NCI-H1694 treated with DMSO at 0.1 percent for 48 hours (cell line): Measurements from ENCODE around the gene DHX34.
"Not testable (repeated sequence)": the region's sequence is repeated elsewhere in the genome, so short reads cannot be mapped to it uniquely, and the experiment has no call there.

Source experiments
- DNase-seq: peaks from one replicate; lab custom pipeline; 2025; lab: John Stamatoyannopoulos, UW

Gene DHX34

DNA sequence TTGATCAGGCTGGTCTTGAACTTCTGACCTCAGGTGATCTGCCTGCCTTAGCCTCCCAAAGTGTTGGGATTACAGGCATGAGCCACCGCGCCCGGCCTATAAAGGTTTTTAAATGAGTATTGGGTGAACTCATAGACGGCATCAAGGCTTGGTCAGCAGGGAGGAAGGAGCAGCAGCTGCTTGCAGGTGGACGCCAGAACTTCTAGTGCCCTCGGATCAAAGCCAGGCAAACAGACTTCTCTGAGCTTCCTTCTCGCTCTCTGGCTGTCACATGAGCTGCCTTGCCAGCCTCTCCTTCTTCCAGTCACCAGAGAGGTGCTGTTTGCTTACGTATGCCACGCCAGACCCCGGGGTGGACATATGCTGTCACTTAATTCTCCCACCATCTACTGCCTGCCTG, 16.3 kb downstream of the DHX34 start:
- not testable (repeated sequence) for DNase-seq

GRCh38 chr19:47370045-47370611, 21.0 kb downstream of the DHX34 start:
- DNase-seq: no peak

DNA sequence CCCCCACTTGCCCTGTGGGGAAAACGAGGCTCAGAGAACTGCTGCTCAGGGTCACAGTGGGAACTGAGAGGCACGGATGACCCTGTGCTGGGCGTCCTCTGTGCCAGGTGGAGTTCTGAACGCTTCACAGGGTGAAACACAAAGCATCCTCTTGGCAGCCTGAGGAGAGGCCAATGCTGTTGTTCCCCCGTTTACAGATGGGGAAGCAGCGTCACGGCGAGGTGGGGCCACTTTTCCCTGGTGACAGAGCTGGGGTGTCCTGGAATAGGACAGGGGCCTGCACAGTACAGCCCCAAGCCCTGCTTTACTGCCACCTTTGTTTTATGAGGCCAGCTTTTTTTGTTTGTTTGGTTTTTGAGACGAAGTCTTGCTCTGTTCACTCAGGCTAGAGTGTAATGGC, 22.1 kb downstream of the DHX34 start:
- DNase-seq: no peak

- DNase-seq: no peak
These were observed 23.5 kb downstream of the DHX34 start for GRCh38 chr19:47372603-47373002.

- no peak for DNase-seq
These were observed 24.4 kb downstream of the DHX34 start for GRCh38 chr19:47373246-47374240.

- DNase-seq: no peak
These were observed 26.0 kb downstream of the DHX34 start for GRCh38 chr19:47374876-47375693.

DNA sequence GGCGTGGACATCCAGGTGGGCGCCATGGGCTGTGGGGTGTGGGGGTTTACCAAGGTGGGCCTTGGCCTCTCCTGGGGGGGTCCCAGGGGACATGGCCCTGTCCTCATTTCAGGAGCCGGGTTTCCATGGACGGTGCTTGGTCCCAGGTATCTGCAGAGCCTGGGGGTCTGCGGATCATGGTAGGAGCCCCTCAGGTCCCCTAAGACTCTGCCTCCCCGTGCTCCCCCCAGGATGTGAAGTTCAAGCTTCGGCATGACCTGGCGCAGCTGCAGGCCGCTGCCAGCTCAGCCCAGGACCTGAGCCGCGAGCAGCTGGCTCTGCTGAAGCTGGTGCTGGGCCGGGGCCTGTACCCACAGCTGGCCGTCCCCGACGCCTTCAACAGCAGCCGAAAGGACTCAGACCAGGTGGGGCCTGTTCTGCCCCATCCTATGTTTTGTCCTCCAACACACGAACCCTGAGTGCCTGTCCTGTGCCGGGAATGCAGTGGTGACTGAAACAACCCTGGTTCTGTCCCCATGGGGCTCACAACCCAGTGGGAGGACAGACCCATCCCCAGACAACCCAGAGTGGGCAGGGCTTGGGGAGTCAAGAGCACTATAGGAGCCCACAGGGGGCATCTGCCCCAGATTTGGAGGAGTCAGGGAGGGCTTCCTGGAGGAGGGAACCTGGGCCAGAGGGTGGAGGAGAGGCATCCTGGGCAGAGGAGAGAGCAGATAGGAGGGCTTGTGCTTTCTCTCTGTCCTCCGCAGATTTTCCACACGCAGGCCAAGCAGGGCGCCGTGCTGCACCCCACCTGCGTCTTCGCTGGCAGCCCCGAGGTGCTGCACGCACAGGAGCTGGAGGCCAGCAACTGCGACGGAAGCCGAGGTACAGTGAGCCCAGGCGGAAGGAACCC, 26.8 kb downstream of the DHX34 start:
- no peak for DNase-seq

- no peak for DNase-seq
These were observed 27.6 kb downstream of the DHX34 start for GRCh38 chr19:47376589-47377144.

DNA sequence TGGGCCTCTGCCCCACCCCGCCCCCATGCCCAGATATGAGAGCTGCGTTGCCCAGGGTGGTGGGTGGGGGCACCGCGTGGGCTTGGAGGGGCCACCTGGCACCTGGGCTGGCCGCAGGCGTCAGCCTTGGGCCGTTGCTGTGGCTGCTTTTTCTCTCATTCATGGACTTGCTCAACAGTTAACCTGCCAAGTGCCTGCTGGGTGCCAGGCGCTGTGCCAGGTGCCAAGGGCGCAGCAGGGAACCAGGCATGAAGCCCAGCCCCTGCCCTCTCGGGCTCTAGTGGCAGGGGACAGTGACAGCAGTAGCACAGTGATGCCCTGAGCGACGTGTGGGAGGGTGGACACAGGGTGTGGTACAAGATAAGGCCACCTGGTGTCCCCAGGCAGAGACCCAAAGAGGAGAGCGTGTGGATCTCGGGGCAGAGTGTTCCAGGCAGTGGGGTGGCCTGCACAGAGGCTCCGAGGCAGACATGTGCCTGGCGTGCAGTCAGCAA, 28.1 kb downstream of the DHX34 start:
- DNase-seq: peak; percentile 59

- peak; percentile 59 for DNase-seq
These were observed 28.7 kb downstream of the DHX34 start for GRCh38 chr19:47377801-47378200.

DNA sequence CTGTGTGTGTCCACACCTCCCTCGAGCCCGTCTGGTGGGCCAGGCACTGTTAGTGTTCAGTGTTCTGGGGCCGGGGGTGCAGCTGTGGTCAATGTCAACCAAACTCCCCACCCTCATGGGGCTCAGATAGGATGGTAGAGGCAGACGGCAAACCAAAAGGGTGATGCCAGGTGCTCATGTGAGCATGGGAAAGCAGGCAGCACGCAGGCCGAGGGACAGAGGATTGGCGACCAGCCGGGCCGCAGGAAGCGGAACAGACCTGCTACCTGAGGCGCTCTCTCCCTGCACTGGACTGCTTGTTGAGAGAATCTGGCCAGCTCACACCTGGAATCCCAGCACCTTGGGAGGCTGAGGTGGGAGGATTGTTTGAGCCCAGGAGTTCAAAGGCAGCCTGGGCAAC, 29.1 kb downstream of the DHX34 start:
- no peak for DNase-seq

GRCh38 chr19:47379381-47379938, 30.3 kb downstream of the DHX34 start:
- peak; percentile 85 for DNase-seq

- no peak for DNase-seq
These were observed 31.4 kb downstream of the DHX34 start for GRCh38 chr19:47380559-47380958.

- no peak for DNase-seq
These were observed 32.0 kb downstream of the DHX34 start for GRCh38 chr19:47381121-47381520.

DNA sequence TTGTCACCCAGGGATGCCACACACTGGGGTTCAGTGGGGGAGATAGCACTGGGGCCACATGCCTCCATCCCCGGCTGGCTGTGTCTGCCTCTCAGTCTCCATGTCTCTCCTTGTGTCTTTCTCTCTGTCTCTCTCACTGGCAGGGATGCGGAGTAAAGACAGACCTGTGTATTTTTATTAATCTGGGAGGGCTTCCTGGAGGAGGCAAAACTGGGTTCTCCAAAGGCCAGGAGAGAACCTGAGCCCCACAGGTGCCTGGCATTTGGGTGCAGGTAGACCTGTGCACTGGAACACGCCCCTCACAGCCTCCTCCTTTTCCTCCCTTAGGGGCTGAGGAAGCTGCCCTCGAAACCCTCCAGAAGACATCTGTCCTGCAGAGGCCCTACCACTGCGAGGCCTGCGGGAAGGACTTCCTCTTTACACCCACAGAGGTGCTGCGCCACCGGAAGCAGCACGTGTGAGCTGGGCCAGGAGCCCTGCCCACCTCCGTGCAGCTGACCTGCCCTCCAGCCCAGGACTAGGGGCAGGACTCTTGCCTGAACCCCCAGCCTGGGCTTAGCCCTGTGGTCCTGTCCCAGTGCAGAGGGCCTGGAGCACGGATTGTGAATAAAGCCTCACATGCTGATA, 32.7 kb downstream of the DHX34 start:
- no peak for DNase-seq

GRCh38 chr19:47383890-47384289, 34.8 kb downstream of the DHX34 start:
- DNase-seq: not testable (repeated sequence)

GRCh38 chr19:47384533-47384932, 35.4 kb downstream of the DHX34 start:
- not testable (repeated sequence) for DNase-seq

- not testable (repeated sequence) for DNase-seq
These were observed 37.5 kb downstream of the DHX34 start for GRCh38 chr19:47386582-47386981.

DNA sequence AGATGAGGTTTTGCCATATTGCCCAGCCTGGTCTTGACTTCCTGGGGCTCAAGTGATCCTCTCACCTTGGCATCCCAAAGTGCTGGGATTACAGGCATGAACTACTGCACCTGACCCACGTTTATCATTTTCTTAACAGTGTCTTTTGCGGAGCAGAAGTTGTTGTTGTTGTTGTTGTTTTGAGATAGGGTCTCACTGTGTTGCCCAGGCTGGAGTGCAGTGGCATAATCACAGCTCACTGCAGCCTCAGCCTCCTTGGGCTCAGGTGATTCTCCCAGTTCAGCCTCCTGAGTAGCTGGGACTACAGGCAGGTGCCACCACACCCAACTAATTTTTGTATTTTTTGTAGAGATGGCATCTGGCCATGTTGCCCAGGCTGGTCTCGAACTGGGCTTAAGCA, 38.5 kb downstream of the DHX34 start:
- not testable (repeated sequence) for DNase-seq

GRCh38 chr19:47388721-47389120, 39.6 kb downstream of the DHX34 start:
- not testable (repeated sequence) for DNase-seq
